GM18909 (cell line): ENCODE results near the gene RAG1.
A peak's percentile ranks its signal among the peaks of the same experiment; 100 is the strongest.

Source experiments
- ATAC-seq: cut with Tn5 transposase; IDR thresholded peaks from one replicate; pipeline ENCODE4 v1.9.1; 2021; ENCODE audit warnings: mild to moderate bottlenecking; ENCODE audit not compliant: unreplicated experiment, poor library complexity

RAG1 gene

GRCh38 chr11:36622431-36623136 is 54.8 kb downstream of the RAG1 start:
- ATAC-seq = peak; percentile 65

GRCh38 chr11:36623494-36623893 is 55.7 kb downstream of the RAG1 start:
- ATAC-seq = no peak

GRCh38 chr11:36627006-36627405 is 59.2 kb downstream of the RAG1 start:
- ATAC-seq = no peak

GRCh38 chr11:36627471-36627870 is 59.7 kb downstream of the RAG1 start:
- ATAC-seq = no peak

- ATAC-seq = no peak
Measured at GRCh38 chr11:36628141-36628540, 60.3 kb downstream of the RAG1 start.

- ATAC-seq = no peak
Measured at GRCh38 chr11:36628765-36629244, 61.0 kb downstream of the RAG1 start.
